Endodermal cell (in vitro differentiated cells): Measurements from ENCODE around the gene EXOG. TPM values are rescaled to one million over a fixed set of nuclear protein-coding genes. Genes with fewer than 3 reads are reported as not detected.
A peak's percentile ranks its signal among the peaks of the same experiment; 100 is the strongest.

Source experiments
- DNase-seq: peaks from one replicate; pipeline ENCODE4 v3.0.0-alpha.2; 2017
- H3K27ac ChIP-seq: 2 replicates; pipeline ENCODE4 v1.5.1; 2013; ENCODE audit warnings: mild to moderate bottlenecking, low read depth, low read length, moderate library complexity
- H3K27me3 ChIP-seq: 2 replicates; pipeline ENCODE4 v1.6.1; 2013; ENCODE audit warnings: mild to moderate bottlenecking, low read length, moderate library complexity; ENCODE audit not compliant: insufficient read depth, control insufficient read depth, poor library complexity, severe bottlenecking
- H3K36me3 ChIP-seq: 2 replicates; pipeline ENCODE4 v1.7.0; 2013; ENCODE audit warnings: mild to moderate bottlenecking, low read length, moderate library complexity; ENCODE audit not compliant: control insufficient read depth, insufficient read depth
- H3K4me1 ChIP-seq: one replicate; pipeline ENCODE4 v1.7.0; 2013; ENCODE audit warnings: low read length; ENCODE audit not compliant: control insufficient read depth, insufficient read depth
- H3K4me3 ChIP-seq: 2 replicates; pipeline ENCODE4 v1.5.1; 2013; ENCODE audit warnings: mild to moderate bottlenecking, low read length, moderate library complexity
- H3K9ac ChIP-seq: 2 replicates; pipeline ENCODE4 v1.6.1; 2013; ENCODE audit warnings: mild to moderate bottlenecking, low read length, moderate library complexity; ENCODE audit not compliant: poor library complexity, severe bottlenecking; ENCODE audit errors: extremely low read depth
- H3K9me3 ChIP-seq: 2 replicates; pipeline ENCODE4 v1.6.1; 2013; ENCODE audit warnings: mild to moderate bottlenecking, low read length, moderate library complexity; ENCODE audit not compliant: control insufficient read depth
- H3K27ac Mint-ChIP-seq: 2 replicates; pipeline ENCODE4 v1.8.0; 2020; ENCODE audit warnings: mixed read lengths
- H3K27me3 Mint-ChIP-seq: 2 replicates; pipeline ENCODE4 v1.8.0; 2021; ENCODE audit warnings: mild to moderate bottlenecking, mixed read lengths; ENCODE audit not compliant: insufficient read depth
- H3K36me3 Mint-ChIP-seq: 2 replicates; pipeline ENCODE4 v1.8.0; 2020; ENCODE audit warnings: low read depth, mixed read lengths
- H3K4me1 Mint-ChIP-seq: 2 replicates; pipeline ENCODE4 v1.8.0; 2020; ENCODE audit warnings: mixed read lengths
- H3K4me3 Mint-ChIP-seq: 2 replicates; pipeline ENCODE4 v1.8.0; 2020; ENCODE audit warnings: mild to moderate bottlenecking, moderate library complexity, mixed read lengths
- H3K9me3 Mint-ChIP-seq: 2 replicates; pipeline ENCODE4 v1.8.0; 2020; ENCODE audit warnings: mild to moderate bottlenecking, mixed read lengths
- CTCF ChIP-seq: fragments of 200-600 bp; sonication (generic); conservative IDR thresholded peaks from 2 replicates; pipeline ENCODE4 v1.5.0; 2021; ENCODE audit warnings: antibody characterized with exemption, mild to moderate bottlenecking
- WGBS, 2 experiments: methylation state at CpG; one replicate each; pipeline versions ENCODE4 v1.1.5 to v1.1.7; 2013; ENCODE audit warnings: missing lambda C conversion rate in 2 of 2, mixed read lengths in 1 of 2; ENCODE audit not compliant: insufficient coverage in 1 of 2, insufficient read length in 1 of 2; 5-methylcytosine and 5-hydroxymethylcytosine counted together
- total RNA-seq, 2 donors: library from RNA; stranded (reverse); fragmentation: NEBNext Ultra II Directional in 1 of 2; extraction: Animal tissue kit (Norgen Biotek cat#: 25700) in 1 of 2; gene quantifications; 2 replicates in 1 of 2; 3 replicates in 1 of 2; pipeline ENCODE4 v1.2.1, GENCODE V29; 2021

The EXOG gene
- total RNA-seq, 2 donors from 2014 or later, result 11.9 to 13.8 TPM

DNA sequence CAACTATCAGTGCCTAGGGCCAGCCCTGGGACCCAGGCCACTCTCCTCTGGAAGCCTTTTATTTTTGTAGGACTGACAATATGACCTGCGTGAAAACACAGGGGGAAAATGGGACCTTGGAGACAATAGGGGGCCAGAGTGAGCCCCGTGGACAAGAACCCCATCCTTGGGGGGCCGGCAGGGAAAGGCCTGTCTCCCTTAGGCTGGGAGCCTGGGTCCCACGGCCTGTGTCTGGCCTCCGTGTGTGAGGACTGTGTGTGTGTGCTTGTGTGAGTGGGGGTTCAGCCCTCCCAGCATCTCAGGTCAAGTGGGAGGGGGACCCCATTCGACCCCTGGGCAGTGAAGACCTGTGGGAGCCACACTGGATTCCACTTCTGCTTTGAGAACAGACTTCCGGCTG lies 53.3 kb downstream of the EXOG start:
- Mint-ChIP-seq H3K9me3 (peaks cover under 1% of the 10 kb centered on the region), H3K27me3 (no peaks in the 10 kb centered on the region), H3K27ac (peak overlapping the region; percentile 57), H3K4me1 (peaks cover 10% of the 10 kb centered on the region), H3K36me3 (peaks cover 3% of the 10 kb centered on the region), H3K4me3 (no peak overlapping the region)
- H3K9ac ChIP-seq, result no peak overlapping the region
- H3K36me3 ChIP-seq, result no peaks in the 10 kb centered on the region
- DNase-seq, result peak; percentile 20
- H3K27me3 ChIP-seq, result no peaks in the 10 kb centered on the region
- no peak overlapping the region for H3K27ac ChIP-seq
- WGBS, 2 experiments, result 87 to 90% methylated on average over 4 to 7 of the region's 7 CpGs
- H3K4me1 ChIP-seq, result no peaks in the 10 kb centered on the region
- H3K9me3 ChIP-seq, result no peaks in the 10 kb centered on the region
- TF ChIP-seq CTCF, result no peak
- H3K4me3 ChIP-seq, result no peak overlapping the region

DNA sequence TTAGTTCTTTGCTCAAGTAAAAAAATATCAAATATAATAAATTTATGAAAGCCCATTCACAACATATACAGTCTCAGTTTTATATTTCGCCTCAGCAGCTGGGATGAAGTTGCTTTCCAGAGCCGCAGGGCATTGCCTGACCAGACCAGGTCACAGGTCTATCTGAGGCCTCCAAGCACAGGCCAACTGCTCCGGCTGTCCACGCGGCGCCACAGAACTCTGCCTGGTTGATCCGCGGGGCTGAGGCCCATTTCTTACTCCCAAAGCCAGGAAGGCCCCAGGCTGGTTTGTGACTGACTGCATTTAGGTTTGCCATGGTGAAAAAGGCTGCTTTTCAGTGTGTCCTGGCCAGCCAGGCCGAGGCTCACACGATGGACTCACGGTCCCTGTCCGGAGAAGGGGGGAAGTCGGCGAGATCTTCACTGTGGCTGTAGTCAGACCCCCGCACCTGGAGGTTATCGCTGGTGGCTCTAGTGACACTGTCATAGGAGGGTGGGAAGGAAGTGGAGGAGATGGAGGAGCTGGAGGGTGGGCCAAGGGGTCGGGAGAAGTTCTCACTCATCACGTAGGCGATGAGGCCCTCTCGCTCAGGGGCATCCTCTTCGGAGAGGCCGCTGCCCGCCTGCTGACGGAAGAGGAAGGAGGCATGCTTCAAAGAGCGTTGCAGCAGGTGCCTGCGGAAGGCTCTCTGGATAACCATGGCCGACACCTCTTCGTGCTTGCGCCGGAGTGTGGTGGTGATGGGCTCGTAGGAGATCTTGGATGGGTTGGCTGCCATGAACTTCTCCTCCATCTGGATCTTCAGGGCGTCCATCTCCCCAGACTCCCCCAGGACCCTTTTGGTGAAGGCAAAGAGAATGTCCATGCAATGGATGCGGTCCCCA lies 54.1 kb downstream of the EXOG start:
- Histone ChIP-seq H3K9me3 (no peaks in the 10 kb centered on the region), H3K4me1 (no peaks in the 10 kb centered on the region), H3K9ac (no peak overlapping the region), H3K36me3 (no peaks in the 10 kb centered on the region), H3K27ac (no peak overlapping the region), H3K4me3 (no peak overlapping the region), H3K27me3 (no peaks in the 10 kb centered on the region)
- peak; percentile 35 for DNase-seq
- H3K4me3 Mint-ChIP-seq, result no peak overlapping the region
- peaks cover 10% of the 10 kb centered on the region for H3K4me1 Mint-ChIP-seq
- 93% methylated on average over 26 to 33 of the region's 33 CpGs for WGBS, 2 experiments
- TF ChIP-seq CTCF, result no peak
- peaks cover 3% of the 10 kb centered on the region for H3K36me3 Mint-ChIP-seq
- no peak overlapping the region for H3K27ac Mint-ChIP-seq
- peaks cover 3% of the 10 kb centered on the region for H3K9me3 Mint-ChIP-seq
- H3K27me3 Mint-ChIP-seq, result no peaks in the 10 kb centered on the region

DNA sequence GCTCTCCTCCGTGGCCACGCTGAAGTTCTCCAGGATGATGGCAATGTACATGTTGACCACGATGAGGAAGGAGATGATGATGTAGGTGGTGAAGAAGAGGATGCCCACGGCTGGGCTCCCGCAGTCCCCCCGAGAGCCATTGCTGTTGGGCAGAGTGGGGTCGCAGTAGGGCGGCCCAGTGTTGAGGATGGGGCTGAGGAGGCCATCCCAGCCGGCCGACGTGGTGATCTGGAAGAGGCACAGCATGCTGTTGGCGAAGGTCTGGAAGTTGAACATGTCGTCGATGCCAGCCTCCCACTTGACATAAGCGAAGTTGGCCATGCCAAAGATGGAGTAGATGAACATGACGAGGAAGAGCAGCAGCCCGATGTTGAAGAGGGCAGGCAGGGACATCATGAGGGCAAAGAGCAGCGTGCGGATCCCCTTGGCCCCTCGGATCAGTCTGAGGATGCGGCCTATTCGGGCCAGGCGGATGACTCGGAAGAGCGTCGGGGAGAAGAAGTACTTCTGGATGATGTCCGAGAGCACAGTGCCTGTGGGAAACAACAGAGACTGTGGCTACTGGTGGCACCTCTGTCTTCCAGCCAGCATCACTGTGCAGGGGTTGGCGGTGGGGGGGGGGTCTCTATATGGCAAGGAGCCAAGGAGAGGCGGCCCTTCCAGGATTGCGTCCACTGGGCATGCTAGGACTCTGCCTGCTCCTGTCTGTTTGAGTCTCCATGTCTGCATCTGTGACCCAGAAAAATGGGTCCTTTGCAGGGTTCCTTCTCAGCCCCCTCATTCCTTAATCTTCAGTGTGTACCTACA lies 55.1 kb downstream of the EXOG start:
- no peaks in the 10 kb centered on the region for H3K36me3 ChIP-seq
- no peak overlapping the region for H3K4me3 ChIP-seq
- H3K4me1 ChIP-seq, result no peaks in the 10 kb centered on the region
- H3K27me3 Mint-ChIP-seq, result no peaks in the 10 kb centered on the region
- no peaks in the 10 kb centered on the region for H3K27me3 ChIP-seq
- 95% methylated on average over 25 to 30 of the region's 30 CpGs for WGBS, 2 experiments
- H3K9ac ChIP-seq, result no peak overlapping the region
- no peak overlapping the region for H3K4me3 Mint-ChIP-seq
- peak; percentile 13 for DNase-seq
- peaks cover 3% of the 10 kb centered on the region for H3K9me3 Mint-ChIP-seq
- H3K4me1 Mint-ChIP-seq, result peaks cover 7% of the 10 kb centered on the region
- peaks cover 3% of the 10 kb centered on the region for H3K36me3 Mint-ChIP-seq
- TF ChIP-seq CTCF, result no peak
- no peak overlapping the region for H3K27ac Mint-ChIP-seq
- no peaks in the 10 kb centered on the region for H3K9me3 ChIP-seq
- H3K27ac ChIP-seq, result no peak overlapping the region
